ENCODE data around the gene SMPD4. TPM values are rescaled to one million over a fixed set of nuclear protein-coding genes. Genes with fewer than 3 reads are reported as not detected.
"Not testable (repeated sequence)": the region's sequence is repeated elsewhere in the genome, so short reads cannot be mapped to it uniquely, and the experiment has no call there.

The SMPD4 gene
- total and polyA plus RNA-seq, 4 experiments from 2014 or later: 26.1 to 51.5 (median 45.1) TPM

- DNase-seq; intact Hi-C loops (cut with micrococcal nuclease); CTCF ChIA-PET (ENCODE audit: partially characterized antibody); H3K4me3 ChIP-seq (ENCODE audit: low read length in 2 of 2); H3K4me3 Mint-ChIP-seq; H3K4me1 Mint-ChIP-seq; H3K4me1 ChIP-seq (ENCODE audit: insufficient read depth, low read length); H3K27ac ChIP-seq (ENCODE audit: low read depth, low read length); H3K36me3 Mint-ChIP-seq; H3K27me3 ChIP-seq (ENCODE audit: insufficient read depth, low read length); H3K27ac Mint-ChIP-seq; H3K9me3 Mint-ChIP-seq; H3K36me3 ChIP-seq (ENCODE audit: insufficient read depth, low read length); POLR2A ChIA-PET (ENCODE audit: partially characterized antibody); H3K9me3 ChIP-seq (ENCODE audit: control insufficient read depth in 1 of 2, low read length in 2 of 2): not testable (repeated sequence)
- H3K27me3 Mint-ChIP-seq: peaks cover 8 to 19% of the 10 kb centered on the region in 2 donors
Measured at GRCh38 chr2:130220505-130220904, 39.1 kb upstream of the SMPD4 start.

GRCh38 chr2:130219147-130219546, 37.7 kb upstream of the SMPD4 start:
- POLR2A ChIA-PET (ENCODE audit: partially characterized antibody); H3K4me3 ChIP-seq (ENCODE audit: low read length in 2 of 2); H3K27ac ChIP-seq (ENCODE audit: low read depth, low read length); DNase-seq; H3K4me3 Mint-ChIP-seq; H3K27ac Mint-ChIP-seq; H3K9me3 ChIP-seq (ENCODE audit: control insufficient read depth in 1 of 2, low read length in 2 of 2); H3K36me3 Mint-ChIP-seq; CTCF ChIA-PET (ENCODE audit: partially characterized antibody); H3K9me3 Mint-ChIP-seq; H3K4me1 ChIP-seq (ENCODE audit: insufficient read depth, low read length); H3K36me3 ChIP-seq (ENCODE audit: insufficient read depth, low read length); H3K4me1 Mint-ChIP-seq; H3K27me3 ChIP-seq (ENCODE audit: insufficient read depth, low read length); intact Hi-C loops (cut with micrococcal nuclease): not testable (repeated sequence)
- peaks cover 12 to 22% of the 10 kb centered on the region in 2 donors for H3K27me3 Mint-ChIP-seq

GRCh38 chr2:130207051-130207450, 25.6 kb upstream of the SMPD4 start:
- H3K36me3 Mint-ChIP-seq; H3K27me3 Mint-ChIP-seq; H3K27ac ChIP-seq (ENCODE audit: low read depth, low read length); H3K9me3 Mint-ChIP-seq; H3K27ac Mint-ChIP-seq; intact Hi-C loops (cut with micrococcal nuclease); H3K9me3 ChIP-seq (ENCODE audit: control insufficient read depth in 1 of 2, low read length in 2 of 2); POLR2A ChIA-PET (ENCODE audit: partially characterized antibody); H3K36me3 ChIP-seq (ENCODE audit: insufficient read depth, low read length); H3K4me1 Mint-ChIP-seq; H3K27me3 ChIP-seq (ENCODE audit: insufficient read depth, low read length); H3K4me3 ChIP-seq (ENCODE audit: low read length in 2 of 2); H3K4me1 ChIP-seq (ENCODE audit: insufficient read depth, low read length); H3K4me3 Mint-ChIP-seq; DNase-seq; CTCF ChIA-PET (ENCODE audit: partially characterized antibody): not testable (repeated sequence)

GRCh38 chr2:130203150-130203549, 21.7 kb upstream of the SMPD4 start:
- intact Hi-C loops (cut with micrococcal nuclease); H3K4me1 Mint-ChIP-seq; H3K4me1 ChIP-seq (ENCODE audit: insufficient read depth, low read length); H3K9me3 Mint-ChIP-seq; H3K4me3 Mint-ChIP-seq; H3K4me3 ChIP-seq (ENCODE audit: low read length in 2 of 2); H3K27me3 Mint-ChIP-seq; H3K27ac ChIP-seq (ENCODE audit: low read depth, low read length); DNase-seq; POLR2A ChIA-PET (ENCODE audit: partially characterized antibody); H3K27me3 ChIP-seq (ENCODE audit: insufficient read depth, low read length); H3K36me3 ChIP-seq (ENCODE audit: insufficient read depth, low read length); H3K9me3 ChIP-seq (ENCODE audit: control insufficient read depth in 1 of 2, low read length in 2 of 2); H3K36me3 Mint-ChIP-seq; CTCF ChIA-PET (ENCODE audit: partially characterized antibody); H3K27ac Mint-ChIP-seq: not testable (repeated sequence)

- H3K27me3 ChIP-seq (ENCODE audit: insufficient read depth, low read length); H3K36me3 Mint-ChIP-seq; intact Hi-C loops (cut with micrococcal nuclease); H3K27ac ChIP-seq (ENCODE audit: low read depth, low read length); H3K4me3 Mint-ChIP-seq; H3K4me1 ChIP-seq (ENCODE audit: insufficient read depth, low read length); H3K4me3 ChIP-seq (ENCODE audit: low read length in 2 of 2); H3K27me3 Mint-ChIP-seq; CTCF ChIA-PET (ENCODE audit: partially characterized antibody); DNase-seq; H3K9me3 Mint-ChIP-seq; H3K36me3 ChIP-seq (ENCODE audit: insufficient read depth, low read length); H3K9me3 ChIP-seq (ENCODE audit: control insufficient read depth in 1 of 2, low read length in 2 of 2); POLR2A ChIA-PET (ENCODE audit: partially characterized antibody); H3K4me1 Mint-ChIP-seq: not testable (repeated sequence)
- peak overlapping the region in 1 of 7 donors; percentile 66 for H3K27ac Mint-ChIP-seq
Measured at GRCh38 chr2:130202518-130202917, 21.1 kb upstream of the SMPD4 start.

GRCh38 chr2:130198343-130198742, 16.9 kb upstream of the SMPD4 start, which contains the start of gene TUBA3E:
TUBA3E (minus strand) TSS chr2:130198439; CDS start chr2:130198360, 79 bp downstream.
- H3K9me3 Mint-ChIP-seq: no peaks in the 10 kb centered on the region

GRCh38 chr2:130196052-130196451, 14.7 kb upstream of the SMPD4 start:
- CTCF ChIA-PET (ENCODE audit: partially characterized antibody); H3K36me3 ChIP-seq (ENCODE audit: insufficient read depth, low read length); H3K4me1 Mint-ChIP-seq; POLR2A ChIA-PET (ENCODE audit: partially characterized antibody); DNase-seq; H3K4me3 ChIP-seq (ENCODE audit: low read length in 2 of 2); H3K27ac Mint-ChIP-seq; H3K4me3 Mint-ChIP-seq; H3K27ac ChIP-seq (ENCODE audit: low read depth, low read length); H3K36me3 Mint-ChIP-seq; H3K27me3 ChIP-seq (ENCODE audit: insufficient read depth, low read length); H3K27me3 Mint-ChIP-seq; H3K9me3 Mint-ChIP-seq; H3K4me1 ChIP-seq (ENCODE audit: insufficient read depth, low read length); H3K9me3 ChIP-seq (ENCODE audit: control insufficient read depth in 1 of 2, low read length in 2 of 2); intact Hi-C loops (cut with micrococcal nuclease): not testable (repeated sequence)

More at GRCh38 chr2:130198343-130198742, 16.9 kb upstream of the SMPD4 start, which contains the start of gene TUBA3E:
- Histone ChIP-seq H3K27ac (ENCODE audit: low read depth, low read length) (no peak within 1 kb of the TSS), H3K4me1 (ENCODE audit: insufficient read depth, low read length) (no peaks in the 10 kb centered on the region), H3K27me3 (ENCODE audit: insufficient read depth, low read length) (no peaks in the 10 kb centered on the region), H3K36me3 (ENCODE audit: insufficient read depth, low read length) (no peaks in the 10 kb centered on the region), H3K9me3 (ENCODE audit: control insufficient read depth in 1 of 2, low read length in 2 of 2) (no peaks in the 10 kb centered on the region), H3K4me3 (ENCODE audit: low read length in 2 of 2) (no peak within 1 kb of the TSS)
- POLR2A ChIA-PET (ENCODE audit: partially characterized antibody): no interaction called here
- Mint-ChIP-seq H3K27me3 (no peaks in the 10 kb centered on the region), H3K4me1 (no peaks in the 10 kb centered on the region), H3K36me3 (no peaks in the 10 kb centered on the region), H3K4me3 (no peak within 1 kb of the TSS), H3K27ac (no peak within 1 kb of the TSS)
- intact Hi-C loops (cut with micrococcal nuclease): no loop called here
- CTCF ChIA-PET (ENCODE audit: partially characterized antibody): no interaction called here
- no peak for DNase-seq

- DNase-seq; H3K9me3 Mint-ChIP-seq; H3K4me3 Mint-ChIP-seq; H3K4me1 ChIP-seq (ENCODE audit: insufficient read depth, low read length); H3K27me3 ChIP-seq (ENCODE audit: insufficient read depth, low read length); H3K4me3 ChIP-seq (ENCODE audit: low read length in 2 of 2); H3K4me1 Mint-ChIP-seq; intact Hi-C loops (cut with micrococcal nuclease); H3K9me3 ChIP-seq (ENCODE audit: control insufficient read depth in 1 of 2, low read length in 2 of 2); H3K27ac Mint-ChIP-seq; H3K27me3 Mint-ChIP-seq; POLR2A ChIA-PET (ENCODE audit: partially characterized antibody); H3K36me3 ChIP-seq (ENCODE audit: insufficient read depth, low read length); H3K27ac ChIP-seq (ENCODE audit: low read depth, low read length); CTCF ChIA-PET (ENCODE audit: partially characterized antibody): not testable (repeated sequence)
- H3K36me3 Mint-ChIP-seq: peaks cover 8 to 10% of the 10 kb centered on the region in 2 donors
Measured at GRCh38 chr2:130195089-130195635, 13.8 kb upstream of the SMPD4 start.

Data from CD4-positive, alpha-beta memory T cell (primary cell).